Measurements from ENCODE around the gene ZFHX3. TPM values are rescaled to one million over a fixed set of nuclear protein-coding genes. Genes with fewer than 3 reads are reported as not detected.

The ZFHX3 gene
- total RNA-seq, 1 donor from 2014 or later: 1.2 TPM

- Mint-ChIP-seq H3K27me3 (ENCODE audit: low read depth) (no peaks in the 10 kb centered on the region), H3K4me3 (ENCODE audit: low read depth) (no peak overlapping the region), H3K4me1 (ENCODE audit: low read depth) (peaks cover 12% of the 10 kb centered on the region), H3K36me3 (ENCODE audit: low read depth) (no peaks in the 10 kb centered on the region), H3K27ac (no peak overlapping the region), H3K9me3 (no peaks in the 10 kb centered on the region)
- intact Hi-C loops (cut with micrococcal nuclease): no loop called here
- no peak for DNase-seq (ENCODE audit: low spot score)
These were observed 120.5 kb downstream of the ZFHX3 start for GRCh38 chr16:72927199-72928089.

DNA sequence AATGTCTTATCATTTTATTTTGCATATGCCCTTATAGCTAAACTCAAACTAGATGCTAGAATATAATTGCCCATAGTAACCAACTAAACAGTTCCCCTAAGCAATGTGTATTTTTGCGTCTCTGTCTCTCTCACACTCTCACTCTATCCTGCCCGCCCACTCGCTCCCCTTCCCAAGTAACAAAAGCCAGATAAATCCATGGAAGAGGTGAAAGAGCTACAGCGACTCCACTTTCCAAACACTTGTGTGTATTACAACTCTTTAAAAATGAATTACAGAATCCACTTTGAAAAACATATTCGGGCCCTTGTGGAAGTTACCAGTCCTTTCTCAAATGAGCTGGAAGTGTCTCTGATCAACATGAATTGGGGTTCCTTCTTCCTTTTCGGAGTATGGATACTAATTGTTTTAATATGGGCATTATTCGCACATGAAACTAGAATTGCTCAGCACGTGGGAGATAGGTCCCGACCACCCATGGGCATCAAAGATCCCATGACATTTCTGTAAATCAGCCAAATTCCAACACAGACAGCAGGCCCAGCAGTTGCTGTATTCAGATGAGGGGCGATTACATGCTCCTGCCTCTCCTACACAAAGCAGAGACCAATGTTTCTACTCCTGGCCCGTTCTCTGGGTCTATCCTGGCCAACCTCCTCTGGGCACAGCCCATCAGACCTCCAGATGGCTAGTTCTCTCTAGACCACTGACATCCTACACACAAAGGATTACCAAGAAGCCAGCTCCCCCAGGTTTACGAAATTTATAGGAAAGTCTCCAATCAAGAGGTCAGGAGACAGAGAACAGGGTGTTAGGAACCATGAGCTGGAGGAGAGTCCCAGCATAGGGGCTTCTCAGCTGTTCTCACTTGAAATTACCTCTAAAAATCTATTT is 121.5 kb downstream of the ZFHX3 start:
- intact Hi-C loops (cut with micrococcal nuclease): no loop called here
- Mint-ChIP-seq H3K9me3 (no peaks in the 10 kb centered on the region), H3K36me3 (ENCODE audit: low read depth) (no peaks in the 10 kb centered on the region), H3K27me3 (ENCODE audit: low read depth) (no peaks in the 10 kb centered on the region), H3K4me3 (ENCODE audit: low read depth) (no peak overlapping the region), H3K4me1 (ENCODE audit: low read depth) (peaks cover 11% of the 10 kb centered on the region), H3K27ac (no peak overlapping the region)
- no peak for DNase-seq (ENCODE audit: low spot score)

- intact Hi-C loops (cut with micrococcal nuclease): no loop called here
- Mint-ChIP-seq H3K4me1 (ENCODE audit: low read depth) (peaks cover 14% of the 10 kb centered on the region), H3K27me3 (ENCODE audit: low read depth) (no peaks in the 10 kb centered on the region), H3K27ac (no peak overlapping the region), H3K9me3 (no peaks in the 10 kb centered on the region), H3K4me3 (ENCODE audit: low read depth) (no peak overlapping the region), H3K36me3 (ENCODE audit: low read depth) (no peaks in the 10 kb centered on the region)
- no peak for DNase-seq (ENCODE audit: low spot score)
These were observed 122.3 kb downstream of the ZFHX3 start for GRCh38 chr16:72925631-72925979.

DNA sequence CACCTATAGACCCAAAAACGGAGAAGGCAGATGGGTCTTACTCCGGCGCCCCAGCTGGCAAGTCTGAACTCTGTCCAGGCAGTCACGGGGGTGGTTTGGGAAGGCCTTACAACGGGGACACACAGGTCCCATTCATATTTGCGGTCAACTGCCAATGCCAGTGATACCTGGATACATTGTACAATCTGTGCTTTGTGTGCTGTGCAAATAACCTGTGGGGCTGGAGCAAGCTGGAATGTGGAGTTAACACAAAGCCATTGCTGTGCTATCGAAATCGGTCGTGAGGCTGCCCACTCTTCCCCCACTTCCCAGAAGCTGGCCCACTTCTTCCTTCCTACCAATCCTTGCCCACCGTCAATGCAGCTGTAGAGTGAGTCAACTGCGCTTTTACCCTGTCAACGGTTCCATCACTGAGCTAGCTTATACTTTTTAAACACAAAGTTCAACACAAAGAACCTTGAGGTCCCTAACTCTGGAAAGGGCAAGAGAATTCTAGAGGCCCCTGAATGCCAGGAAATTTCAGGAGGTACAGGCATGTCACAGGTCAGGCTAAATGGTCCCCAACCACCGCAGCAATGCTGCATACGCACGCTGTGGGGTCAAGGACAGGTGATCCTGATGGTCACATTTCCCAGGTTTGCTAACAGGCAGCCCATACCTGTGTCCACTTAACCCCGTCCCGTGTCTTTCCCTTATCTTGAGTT is 122.8 kb downstream of the ZFHX3 start:
- Mint-ChIP-seq H3K27ac (no peak overlapping the region), H3K27me3 (ENCODE audit: low read depth) (no peaks in the 10 kb centered on the region), H3K9me3 (no peaks in the 10 kb centered on the region), H3K36me3 (ENCODE audit: low read depth) (no peaks in the 10 kb centered on the region), H3K4me1 (ENCODE audit: low read depth) (peaks cover 14% of the 10 kb centered on the region), H3K4me3 (ENCODE audit: low read depth) (no peak overlapping the region)
- intact Hi-C loops (cut with micrococcal nuclease): no loop called here
- DNase-seq (ENCODE audit: low spot score): no peak

DNA sequence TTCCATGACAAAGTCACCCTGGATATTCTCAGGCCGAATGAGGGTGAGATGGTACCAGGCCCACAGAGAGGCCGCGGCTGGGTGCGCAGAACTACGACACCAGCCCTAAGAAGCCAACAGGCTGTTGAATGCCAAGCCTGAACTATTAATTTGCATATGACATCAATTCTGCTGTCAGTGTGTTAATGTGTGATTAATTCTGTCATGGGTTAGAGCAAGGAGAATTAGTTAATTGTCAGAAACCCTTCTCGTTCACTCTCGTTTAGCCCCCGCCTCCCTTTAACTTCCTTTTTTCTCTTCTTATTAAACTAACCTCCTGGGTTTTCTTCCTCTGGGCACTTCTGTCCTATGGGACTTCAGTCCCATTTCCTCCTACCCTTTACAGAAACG is 123.4 kb downstream of the ZFHX3 start:
- H3K27me3 Mint-ChIP-seq (ENCODE audit: low read depth): no peaks in the 10 kb centered on the region
- H3K27ac Mint-ChIP-seq: no peak overlapping the region
- no peak for DNase-seq (ENCODE audit: low spot score)
- intact Hi-C loops (cut with micrococcal nuclease): no loop called here
- no peak overlapping the region for H3K4me3 Mint-ChIP-seq (ENCODE audit: low read depth)
- no peaks in the 10 kb centered on the region for H3K36me3 Mint-ChIP-seq (ENCODE audit: low read depth)
- peaks cover 17% of the 10 kb centered on the region for H3K4me1 Mint-ChIP-seq (ENCODE audit: low read depth)
- no peaks in the 10 kb centered on the region for H3K9me3 Mint-ChIP-seq

- no peak for DNase-seq (ENCODE audit: low spot score)
- Mint-ChIP-seq H3K27ac (no peak overlapping the region), H3K4me1 (ENCODE audit: low read depth) (peaks cover 17% of the 10 kb centered on the region), H3K9me3 (no peaks in the 10 kb centered on the region), H3K27me3 (ENCODE audit: low read depth) (no peaks in the 10 kb centered on the region), H3K36me3 (ENCODE audit: low read depth) (no peaks in the 10 kb centered on the region), H3K4me3 (ENCODE audit: low read depth) (no peak overlapping the region)
- intact Hi-C loops (cut with micrococcal nuclease): no loop called here
These were observed 124.2 kb downstream of the ZFHX3 start for GRCh38 chr16:72923757-72924156.

DNA sequence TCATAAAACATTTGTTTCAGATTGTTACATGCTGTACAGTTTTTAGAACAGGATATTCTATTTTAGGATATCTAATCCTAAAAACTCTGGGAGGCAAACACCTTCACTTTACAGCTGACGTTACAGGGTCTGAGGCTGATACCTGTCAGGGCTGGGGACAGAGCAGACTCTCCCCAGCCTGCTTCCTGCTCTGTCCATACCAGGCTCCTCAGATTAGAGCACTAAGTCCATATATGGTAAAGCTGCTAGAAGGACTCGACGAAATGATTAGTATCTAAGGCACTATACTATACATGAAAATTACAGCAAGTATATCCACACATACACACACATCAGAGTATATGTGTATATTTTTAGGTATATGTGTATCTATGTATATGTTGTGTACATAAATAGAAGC is 125.2 kb downstream of the ZFHX3 start:
- peak overlapping the region; percentile 14 for H3K27ac Mint-ChIP-seq
- H3K4me3 Mint-ChIP-seq (ENCODE audit: low read depth): no peak overlapping the region
- no peaks in the 10 kb centered on the region for H3K27me3 Mint-ChIP-seq (ENCODE audit: low read depth)
- H3K4me1 Mint-ChIP-seq (ENCODE audit: low read depth): peaks cover 17% of the 10 kb centered on the region
- no peaks in the 10 kb centered on the region for H3K36me3 Mint-ChIP-seq (ENCODE audit: low read depth)
- intact Hi-C loops (cut with micrococcal nuclease): no loop called here
- no peak for DNase-seq (ENCODE audit: low spot score)
- no peaks in the 10 kb centered on the region for H3K9me3 Mint-ChIP-seq

- DNase-seq (ENCODE audit: low spot score): no peak
- Mint-ChIP-seq H3K9me3 (no peaks in the 10 kb centered on the region), H3K4me3 (ENCODE audit: low read depth) (peak overlapping the region; percentile 10), H3K4me1 (ENCODE audit: low read depth) (peaks cover 17% of the 10 kb centered on the region), H3K27me3 (ENCODE audit: low read depth) (no peaks in the 10 kb centered on the region), H3K27ac (peak overlapping the region; percentile 4), H3K36me3 (ENCODE audit: low read depth) (no peaks in the 10 kb centered on the region)
- intact Hi-C loops (cut with micrococcal nuclease): no loop called here
These were observed 126.3 kb downstream of the ZFHX3 start for GRCh38 chr16:72921620-72922019.

GRCh38 chr16:72921106-72921505 is 126.8 kb downstream of the ZFHX3 start:
- peak overlapping the region; percentile 4 for H3K27ac Mint-ChIP-seq
- H3K27me3 Mint-ChIP-seq (ENCODE audit: low read depth): no peaks in the 10 kb centered on the region
- no peaks in the 10 kb centered on the region for H3K36me3 Mint-ChIP-seq (ENCODE audit: low read depth)
- peak; percentile 17 for DNase-seq (ENCODE audit: low spot score)
- no peaks in the 10 kb centered on the region for H3K9me3 Mint-ChIP-seq
- intact Hi-C loops (cut with micrococcal nuclease): no loop called here
- H3K4me3 Mint-ChIP-seq (ENCODE audit: low read depth): peak overlapping the region; percentile 10
- peaks cover 17% of the 10 kb centered on the region for H3K4me1 Mint-ChIP-seq (ENCODE audit: low read depth)

- Mint-ChIP-seq H3K4me1 (ENCODE audit: low read depth) (peaks cover 12% of the 10 kb centered on the region), H3K27ac (no peak overlapping the region), H3K36me3 (ENCODE audit: low read depth) (no peaks in the 10 kb centered on the region), H3K27me3 (ENCODE audit: low read depth) (peaks cover 3% of the 10 kb centered on the region), H3K4me3 (ENCODE audit: low read depth) (no peak overlapping the region), H3K9me3 (no peaks in the 10 kb centered on the region)
- intact Hi-C loops (cut with micrococcal nuclease): no loop called here
- no peak for DNase-seq (ENCODE audit: low spot score)
These were observed 130.9 kb downstream of the ZFHX3 start for GRCh38 chr16:72917051-72917450.

- Mint-ChIP-seq H3K4me3 (ENCODE audit: low read depth) (no peak overlapping the region), H3K27ac (no peak overlapping the region), H3K36me3 (ENCODE audit: low read depth) (no peaks in the 10 kb centered on the region), H3K9me3 (no peaks in the 10 kb centered on the region), H3K27me3 (ENCODE audit: low read depth) (peaks cover 5% of the 10 kb centered on the region), H3K4me1 (ENCODE audit: low read depth) (peaks cover 5% of the 10 kb centered on the region)
- no peak for DNase-seq (ENCODE audit: low spot score)
- intact Hi-C loops (cut with micrococcal nuclease): no loop called here
These were observed 132.6 kb downstream of the ZFHX3 start for GRCh38 chr16:72915331-72915730.

DNA sequence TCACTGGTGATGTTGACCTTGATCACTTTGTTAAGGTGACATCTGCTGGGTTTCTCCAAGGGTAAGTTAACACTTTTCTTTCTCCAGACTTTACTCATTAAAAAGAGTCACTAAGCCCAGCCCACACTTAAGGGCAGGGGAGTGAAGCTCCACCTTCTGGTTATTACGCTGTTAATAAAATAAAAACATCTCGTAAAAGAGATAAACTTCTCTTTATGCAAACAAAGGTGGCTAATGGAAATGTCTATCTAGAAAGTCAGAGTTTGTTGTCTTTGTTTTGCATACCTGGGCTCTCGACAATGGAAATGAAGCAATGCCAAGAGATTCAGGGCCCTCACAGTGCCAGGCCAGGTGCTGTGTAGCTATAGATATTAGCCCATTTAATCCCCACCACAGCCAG is 134.4 kb downstream of the ZFHX3 start:
- Mint-ChIP-seq H3K36me3 (ENCODE audit: low read depth) (no peaks in the 10 kb centered on the region), H3K27ac (no peak overlapping the region), H3K27me3 (ENCODE audit: low read depth) (peaks cover 5% of the 10 kb centered on the region), H3K9me3 (no peaks in the 10 kb centered on the region), H3K4me1 (ENCODE audit: low read depth) (peaks cover 2% of the 10 kb centered on the region), H3K4me3 (ENCODE audit: low read depth) (no peak overlapping the region)
- no peak for DNase-seq (ENCODE audit: low spot score)
- intact Hi-C loops (cut with micrococcal nuclease): no loop called here

All from activated T-helper 2 cell treated with anti-CD3 and anti-CD28 coated beads, Interferon-gamma antibody, Interleukin-2, Interleukin-4, amounts not matched to agents 10 μg/mL and 5 μg/mL and 100 μg/mL, durations not matched to agents 14 hours and 24 hours and 36 hours (primary cell).